ENCODE results near the gene EPHA5.

DNA sequence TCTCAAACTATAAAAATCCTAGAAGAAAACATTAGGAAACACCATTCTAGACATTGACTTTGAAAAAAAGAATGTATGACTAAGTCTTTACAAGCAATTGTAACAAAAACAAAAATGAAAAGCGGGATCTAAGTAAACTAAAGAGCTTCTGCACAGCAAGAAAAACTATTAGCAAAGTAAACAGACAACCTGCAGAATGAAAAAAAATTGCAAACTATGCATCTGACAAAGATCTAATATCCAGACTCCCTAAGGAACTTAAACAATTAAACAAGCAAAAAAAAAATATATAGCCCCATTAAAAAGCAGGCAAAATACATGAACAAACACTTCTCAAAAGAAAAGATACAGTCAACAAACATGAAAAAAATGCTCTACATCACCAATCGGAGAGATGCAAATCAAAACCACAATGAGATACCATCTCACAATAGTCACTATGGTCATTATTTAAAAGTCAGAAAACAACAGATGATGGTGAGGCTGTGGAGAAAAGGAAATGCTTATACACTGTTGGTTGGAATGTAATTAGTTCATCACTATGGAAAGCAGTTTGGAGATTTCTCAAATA, 168.1 kb downstream of the EPHA5 start:
- no peak for TF ChIP-seq POLR2A (IDR thresholded peaks at IDR 0.05)
- TF ChIP-seq, protein P1, sequence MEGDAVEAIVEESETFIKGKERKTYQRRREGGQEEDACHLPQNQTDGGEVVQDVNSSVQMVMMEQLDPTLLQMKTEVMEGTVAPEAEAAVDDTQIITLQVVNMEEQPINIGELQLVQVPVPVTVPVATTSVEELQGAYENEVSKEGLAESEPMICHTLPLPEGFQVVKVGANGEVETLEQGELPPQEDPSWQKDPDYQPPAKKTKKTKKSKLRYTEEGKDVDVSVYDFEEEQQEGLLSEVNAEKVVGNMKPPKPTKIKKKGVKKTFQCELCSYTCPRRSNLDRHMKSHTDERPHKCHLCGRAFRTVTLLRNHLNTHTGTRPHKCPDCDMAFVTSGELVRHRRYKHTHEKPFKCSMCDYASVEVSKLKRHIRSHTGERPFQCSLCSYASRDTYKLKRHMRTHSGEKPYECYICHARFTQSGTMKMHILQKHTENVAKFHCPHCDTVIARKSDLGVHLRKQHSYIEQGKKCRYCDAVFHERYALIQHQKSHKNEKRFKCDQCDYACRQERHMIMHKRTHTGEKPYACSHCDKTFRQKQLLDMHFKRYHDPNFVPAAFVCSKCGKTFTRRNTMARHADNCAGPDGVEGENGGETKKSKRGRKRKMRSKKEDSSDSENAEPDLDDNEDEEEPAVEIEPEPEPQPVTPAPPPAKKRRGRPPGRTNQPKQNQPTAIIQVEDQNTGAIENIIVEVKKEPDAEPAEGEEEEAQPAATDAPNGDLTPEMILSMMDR (IDR thresholded peaks at IDR 0.05) = no peak

All from vagina (tissue), 2 donors.